ENCODE measurements around the gene SNAP23. TPM values are rescaled to one million over a fixed set of nuclear protein-coding genes. Genes with fewer than 3 reads are reported as not detected.

SNAP23 gene
- total and polyA plus RNA-seq, 2 experiments from 2014 or later, result 58.8 to 88.1 TPM

DNA sequence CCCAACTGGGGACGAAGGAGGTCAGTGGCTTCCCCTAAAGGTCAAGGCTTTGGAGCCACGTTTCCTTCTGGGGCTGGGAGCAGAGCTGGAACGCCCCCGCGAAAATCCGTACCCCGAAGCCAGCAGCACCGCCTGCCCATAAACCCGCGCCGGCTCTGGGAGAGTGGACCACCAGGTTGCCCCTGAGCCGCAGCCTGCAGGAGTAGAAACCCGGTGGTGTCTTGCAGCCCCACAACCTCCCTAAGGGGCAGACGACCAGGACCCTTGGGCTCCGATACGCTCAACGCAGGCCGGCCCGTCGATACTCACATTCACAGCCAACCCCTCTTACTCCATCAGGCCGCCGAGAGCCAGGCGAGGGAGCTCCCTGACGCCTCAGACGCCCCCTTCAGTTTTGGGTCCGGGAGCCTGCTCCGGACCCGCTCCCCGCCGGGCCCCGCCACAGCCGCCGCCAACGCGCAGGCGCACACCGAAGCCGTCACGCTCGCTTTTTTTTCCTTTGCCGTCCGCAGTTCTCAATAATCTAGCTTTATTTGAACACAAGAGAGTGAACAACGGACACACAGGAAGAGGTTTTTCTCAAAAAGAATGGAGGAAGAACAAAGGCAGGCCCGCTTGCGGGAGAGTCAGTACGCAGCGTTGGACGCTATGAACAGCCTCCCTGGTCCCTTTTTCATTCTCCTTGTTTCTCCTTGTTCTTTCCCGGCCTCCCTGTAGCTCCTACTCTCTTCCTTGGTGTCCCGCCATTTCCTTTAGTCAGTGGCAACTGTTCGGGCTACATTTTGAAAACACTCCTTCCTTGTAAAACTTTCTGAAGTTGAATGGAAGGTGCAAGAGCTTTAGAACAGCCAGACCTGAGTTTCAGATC lies 4.5 kb upstream of the SNAP23 start, which contains the start of gene ZNF106:
Gene ZNF106 (minus strand): TSS at position 471 of the 868 bp plus-strand sequence. CDS start 18,852 bp downstream, outside the sequence.
- Histone ChIP-seq H3K36me3 (ENCODE audit: insufficient read depth) (no peaks in the 10 kb centered on the region), H3K27ac (ENCODE audit: low read depth) (peak within 1 kb of the TSS; percentile 96), H2AFZ (peak within 1 kb of the TSS; percentile 57), H3K79me2 (replicated peaks; ENCODE audit: insufficient read depth) (peaks cover 40% of the 10 kb centered on the region), H3K4me1 (ENCODE audit: insufficient read depth) (peaks cover 10% of the 10 kb centered on the region; the same call in 1 of the 2 replicates), H3K4me2 (peak within 1 kb of the TSS; percentile 79), H3K27me3 (ENCODE audit: insufficient read depth) (no peaks in the 10 kb centered on the region), H3F3A (replicated peaks; ENCODE audit: low read depth) (no peaks in the 10 kb centered on the region), H3K4me3 (peak within 1 kb of the TSS; percentile 72), H4K20me1 (replicated peaks; ENCODE audit: insufficient read depth) (no peaks in the 10 kb centered on the region; the same call in 1 of the 2 replicates), H3K9me2 (ENCODE audit: insufficient read depth) (no peaks in the 10 kb centered on the region)
- Mint-ChIP-seq H3K27me3 (ENCODE audit: insufficient read depth, low read depth, poor library complexity) (peaks cover 17% of the 10 kb centered on the region), H3K9me3 (no peaks in the 10 kb centered on the region), H3K4me1 (peaks cover 9% of the 10 kb centered on the region; the same call in 2 of the 3 replicates), H3K27ac (peak within 1 kb of the TSS; percentile 99), H3K4me3 (peak within 1 kb of the TSS; percentile 95), H3K36me3 (ENCODE audit: low read depth) (no peaks in the 10 kb centered on the region; the same call in 2 of the 3 replicates)
- TF ChIP-seq ZNF114 (CRISPR knock-in tag; IDR thresholded peaks at IDR 0.05) (no peak), ETS1 (IDR thresholded peaks at IDR 0.05) (peak; percentile 78), ZNF462 (CRISPR knock-in tag; IDR thresholded peaks at IDR 0.05) (no peak), POLR2AphosphoS5 (IDR thresholded peaks at IDR 0.05; ENCODE audit: low read depth) (peak; percentile 82), ZNF331 (CRISPR knock-in tag; IDR thresholded peaks at IDR 0.05; ENCODE audit: low read depth) (no peak), EZH2 (IDR thresholded peaks at IDR 0.05; ENCODE audit: low read depth, unreplicated experiment) (no peak), CREB1 (CRISPR knock-in tag; IDR thresholded peaks at IDR 0.05; ENCODE audit: low read depth) (peak; percentile 94)
- TF ChIP-seq, protein P1, sequence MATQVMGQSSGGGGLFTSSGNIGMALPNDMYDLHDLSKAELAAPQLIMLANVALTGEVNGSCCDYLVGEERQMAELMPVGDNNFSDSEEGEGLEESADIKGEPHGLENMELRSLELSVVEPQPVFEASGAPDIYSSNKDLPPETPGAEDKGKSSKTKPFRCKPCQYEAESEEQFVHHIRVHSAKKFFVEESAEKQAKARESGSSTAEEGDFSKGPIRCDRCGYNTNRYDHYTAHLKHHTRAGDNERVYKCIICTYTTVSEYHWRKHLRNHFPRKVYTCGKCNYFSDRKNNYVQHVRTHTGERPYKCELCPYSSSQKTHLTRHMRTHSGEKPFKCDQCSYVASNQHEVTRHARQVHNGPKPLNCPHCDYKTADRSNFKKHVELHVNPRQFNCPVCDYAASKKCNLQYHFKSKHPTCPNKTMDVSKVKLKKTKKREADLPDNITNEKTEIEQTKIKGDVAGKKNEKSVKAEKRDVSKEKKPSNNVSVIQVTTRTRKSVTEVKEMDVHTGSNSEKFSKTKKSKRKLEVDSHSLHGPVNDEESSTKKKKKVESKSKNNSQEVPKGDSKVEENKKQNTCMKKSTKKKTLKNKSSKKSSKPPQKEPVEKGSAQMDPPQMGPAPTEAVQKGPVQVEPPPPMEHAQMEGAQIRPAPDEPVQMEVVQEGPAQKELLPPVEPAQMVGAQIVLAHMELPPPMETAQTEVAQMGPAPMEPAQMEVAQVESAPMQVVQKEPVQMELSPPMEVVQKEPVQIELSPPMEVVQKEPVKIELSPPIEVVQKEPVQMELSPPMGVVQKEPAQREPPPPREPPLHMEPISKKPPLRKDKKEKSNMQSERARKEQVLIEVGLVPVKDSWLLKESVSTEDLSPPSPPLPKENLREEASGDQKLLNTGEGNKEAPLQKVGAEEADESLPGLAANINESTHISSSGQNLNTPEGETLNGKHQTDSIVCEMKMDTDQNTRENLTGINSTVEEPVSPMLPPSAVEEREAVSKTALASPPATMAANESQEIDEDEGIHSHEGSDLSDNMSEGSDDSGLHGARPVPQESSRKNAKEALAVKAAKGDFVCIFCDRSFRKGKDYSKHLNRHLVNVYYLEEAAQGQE (IDR thresholded peaks at IDR 0.05; ENCODE audit: unreplicated experiment), result no peak
- TF ChIP-seq, protein P2, sequence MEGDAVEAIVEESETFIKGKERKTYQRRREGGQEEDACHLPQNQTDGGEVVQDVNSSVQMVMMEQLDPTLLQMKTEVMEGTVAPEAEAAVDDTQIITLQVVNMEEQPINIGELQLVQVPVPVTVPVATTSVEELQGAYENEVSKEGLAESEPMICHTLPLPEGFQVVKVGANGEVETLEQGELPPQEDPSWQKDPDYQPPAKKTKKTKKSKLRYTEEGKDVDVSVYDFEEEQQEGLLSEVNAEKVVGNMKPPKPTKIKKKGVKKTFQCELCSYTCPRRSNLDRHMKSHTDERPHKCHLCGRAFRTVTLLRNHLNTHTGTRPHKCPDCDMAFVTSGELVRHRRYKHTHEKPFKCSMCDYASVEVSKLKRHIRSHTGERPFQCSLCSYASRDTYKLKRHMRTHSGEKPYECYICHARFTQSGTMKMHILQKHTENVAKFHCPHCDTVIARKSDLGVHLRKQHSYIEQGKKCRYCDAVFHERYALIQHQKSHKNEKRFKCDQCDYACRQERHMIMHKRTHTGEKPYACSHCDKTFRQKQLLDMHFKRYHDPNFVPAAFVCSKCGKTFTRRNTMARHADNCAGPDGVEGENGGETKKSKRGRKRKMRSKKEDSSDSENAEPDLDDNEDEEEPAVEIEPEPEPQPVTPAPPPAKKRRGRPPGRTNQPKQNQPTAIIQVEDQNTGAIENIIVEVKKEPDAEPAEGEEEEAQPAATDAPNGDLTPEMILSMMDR (conservative IDR thresholded peaks at IDR 0.05; ENCODE audit: low read depth in 2 of 2), result no peak; a peak in 1 of 4 replicates
- peak; percentile 78 for ATAC-seq
- DNase-seq (ENCODE audit: low spot score), result peak; percentile 96

Measured in GM23338 (cell line).